Stimulated activated CD4-positive, alpha-beta T cell treated with anti-CD3 and anti-CD28 coated beads, Interleukin-12 subunit alpha, Interleukin-12 subunit beta, amount 100 ng/mL, for 48 hours (primary cell): Measurements from ENCODE around the gene OR2H2.

Experiments
- DNase-seq, 3 donors: peaks; one replicate each; pipeline ENCODE4 v3.0.0-alpha.2; 2020; ENCODE audit warnings: low read depth in 2 of 3, low spot score in 1 of 3

OR2H2 gene

GRCh38 chr6:29584821-29585220 lies at the start of gene OR2H2:
Gene OR2H2, plus strand, starts transcription at chr6:29585121. Its CDS starts 2,824 bp downstream, at chr6:29587945.
- no peak for DNase-seq

GRCh38 chr6:29537714-29538403 lies 47.1 kb upstream of the OR2H2 start:
- DNase-seq = no peak

DNA sequence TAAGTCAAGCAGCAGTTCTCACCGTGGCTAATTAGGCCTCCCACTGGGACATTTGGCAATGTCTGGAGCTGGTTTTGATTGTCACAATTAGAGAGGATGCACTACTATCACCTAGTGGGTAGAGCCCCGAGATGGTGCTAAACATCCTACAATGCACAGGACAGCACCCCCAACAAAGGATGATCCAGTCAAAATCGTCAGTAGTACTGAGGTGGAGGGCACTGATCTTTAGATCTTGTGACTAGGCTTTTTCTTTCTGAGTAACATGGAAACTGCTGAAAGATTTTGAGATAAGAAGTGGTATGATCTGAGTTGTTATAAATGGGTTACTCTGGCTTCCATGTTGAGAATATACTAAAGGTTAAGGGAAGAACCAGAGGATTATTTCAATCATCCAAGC lies 37.3 kb upstream of the OR2H2 start:
- DNase-seq = no peak

GRCh38 chr6:29552512-29553051 lies 32.3 kb upstream of the OR2H2 start:
- DNase-seq = peak in 1 of 3 donors; percentile 41

GRCh38 chr6:29553268-29554057 lies 31.5 kb upstream of the OR2H2 start:
- peak in 1 of 3 donors; percentile 11 for DNase-seq

- no peak for DNase-seq
Measured at GRCh38 chr6:29554764-29555163, 30.2 kb upstream of the OR2H2 start.

DNA sequence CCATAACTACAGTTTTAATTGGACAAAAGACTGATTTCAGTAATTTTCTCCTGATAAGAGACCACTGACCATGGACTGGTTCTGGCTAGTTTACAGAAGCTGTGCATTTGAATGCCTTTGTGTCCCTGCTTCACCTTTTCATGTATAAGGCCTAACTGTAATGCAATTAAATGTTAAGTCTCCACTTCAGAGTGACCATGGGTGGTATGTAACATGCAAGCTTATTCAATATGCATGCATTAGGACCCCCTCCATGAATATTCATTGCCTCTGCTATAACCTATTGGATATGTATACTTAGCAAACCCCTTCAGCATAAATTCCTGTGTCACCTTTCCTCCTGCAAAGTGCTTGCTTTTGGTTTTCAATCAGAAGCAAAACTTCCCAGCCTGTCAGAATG lies 27.6 kb upstream of the OR2H2 start:
- no peak for DNase-seq

DNA sequence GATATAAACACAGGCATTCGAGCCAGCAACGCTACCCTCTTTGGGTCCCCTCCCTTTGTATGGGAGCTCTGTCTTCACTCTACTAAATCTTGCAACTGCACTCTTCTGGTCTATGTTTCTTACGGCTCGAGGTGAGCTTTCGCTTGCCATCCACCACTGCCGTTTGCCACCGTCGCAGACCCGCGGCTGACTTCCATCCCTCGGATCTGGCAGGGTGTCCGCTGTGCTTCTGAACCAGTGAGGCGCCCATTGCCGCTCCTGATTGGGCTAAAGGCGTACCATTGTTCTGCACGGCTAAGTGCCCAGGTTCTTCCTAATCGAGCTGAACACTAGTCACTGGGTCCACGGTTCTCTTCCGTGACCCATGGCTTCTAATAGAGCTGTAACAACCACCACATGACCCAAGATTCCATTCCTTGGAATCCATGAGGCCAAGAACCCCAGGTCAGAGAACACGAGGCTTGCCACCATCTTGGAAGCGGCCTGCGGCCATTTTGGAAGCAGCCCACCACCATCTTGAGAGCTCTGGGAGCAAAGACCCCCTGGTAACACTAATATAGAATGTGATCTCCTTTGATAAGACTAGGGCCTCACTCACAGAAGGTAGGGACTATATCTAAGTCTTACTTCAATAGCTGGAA lies 26.4 kb upstream of the OR2H2 start:
- no peak for DNase-seq

DNA sequence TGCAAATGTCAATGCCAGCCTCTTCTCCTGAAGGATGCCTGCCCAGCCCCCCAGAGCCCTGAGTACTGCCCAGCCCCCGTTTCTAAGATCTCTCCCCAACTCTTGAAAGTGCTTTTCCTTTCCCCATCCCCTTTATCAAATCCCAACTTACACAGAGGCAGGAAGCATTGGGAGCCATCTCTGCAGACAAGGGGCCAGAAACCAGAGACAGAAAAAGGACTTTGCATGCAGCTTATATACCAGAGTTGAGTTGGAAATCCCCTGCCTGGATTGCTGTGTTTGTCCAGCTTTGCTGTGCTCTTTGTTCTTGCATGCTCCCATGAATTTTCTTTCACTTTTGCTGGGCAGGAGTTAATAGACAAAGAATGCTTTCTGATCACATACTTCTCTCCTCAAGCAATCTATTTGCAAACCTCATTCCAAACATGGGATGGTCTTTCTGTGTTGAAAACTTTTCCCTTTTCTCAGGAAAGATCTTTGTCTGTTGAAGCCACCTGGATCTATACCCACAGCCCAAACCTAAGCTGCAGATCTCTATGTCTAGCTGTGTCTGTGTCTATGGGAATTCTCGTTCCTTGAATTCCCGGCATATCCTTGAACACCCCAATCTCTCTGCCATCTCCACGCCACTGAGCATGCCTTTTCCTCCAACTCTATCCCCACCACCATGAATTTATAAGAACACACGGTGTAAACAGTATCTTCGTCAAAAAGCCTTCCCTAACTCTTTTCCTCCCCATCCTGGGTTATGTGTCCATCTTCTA lies 25.2 kb upstream of the OR2H2 start, which contains the start of gene UBD:
Gene UBD, minus strand, starts transcription at position 209 of the 764 bp plus-strand sequence. Its CDS starts 31 bp downstream, at position 178.
- DNase-seq = no peak

DNA sequence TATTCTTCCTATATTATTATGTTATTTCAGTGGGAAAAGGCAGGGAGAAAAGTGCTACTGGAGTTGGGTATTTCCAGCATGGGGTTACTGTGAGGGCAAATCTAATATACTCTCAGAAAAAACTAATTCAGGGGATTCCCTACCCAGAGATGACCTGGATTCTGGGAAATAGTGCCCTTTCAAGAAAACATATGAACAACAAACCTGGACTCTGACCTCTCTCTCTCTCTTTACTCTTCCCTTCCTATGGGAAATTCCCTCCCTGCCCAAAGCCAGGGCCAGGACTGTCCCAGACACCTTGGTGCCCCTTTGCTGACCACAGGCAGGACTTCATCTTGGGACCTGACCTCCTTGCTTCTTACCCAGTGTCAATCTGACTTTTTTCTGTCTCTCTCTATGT lies 23.8 kb upstream of the OR2H2 start:
- DNase-seq = no peak

DNA sequence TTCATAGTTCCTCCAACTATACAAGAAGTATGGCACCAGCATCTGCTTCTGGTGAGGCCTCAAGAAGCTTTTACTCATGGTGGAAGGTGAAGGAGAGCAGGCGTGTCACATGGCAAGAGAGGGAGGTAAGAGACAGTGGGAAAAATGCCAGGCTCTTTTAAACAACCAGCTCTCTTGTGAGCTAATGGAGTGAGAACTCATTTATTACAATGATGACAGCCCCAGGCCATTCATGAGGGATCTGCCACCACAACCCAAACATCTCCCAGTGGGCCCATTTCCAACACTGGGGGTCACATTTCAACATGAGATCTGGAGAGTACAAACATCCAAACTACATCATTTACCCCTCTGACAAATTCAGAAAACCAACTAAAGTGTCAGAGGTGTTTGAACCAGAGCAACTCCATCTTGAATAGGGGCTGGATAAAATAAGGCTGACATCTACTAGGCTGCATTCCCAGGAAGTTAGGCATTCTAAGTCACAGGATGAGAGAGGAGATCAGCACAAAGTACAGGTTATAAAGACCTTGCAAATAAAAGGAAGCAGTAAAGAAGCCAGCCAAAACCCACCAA lies 23.2 kb upstream of the OR2H2 start:
- no peak for DNase-seq

DNA sequence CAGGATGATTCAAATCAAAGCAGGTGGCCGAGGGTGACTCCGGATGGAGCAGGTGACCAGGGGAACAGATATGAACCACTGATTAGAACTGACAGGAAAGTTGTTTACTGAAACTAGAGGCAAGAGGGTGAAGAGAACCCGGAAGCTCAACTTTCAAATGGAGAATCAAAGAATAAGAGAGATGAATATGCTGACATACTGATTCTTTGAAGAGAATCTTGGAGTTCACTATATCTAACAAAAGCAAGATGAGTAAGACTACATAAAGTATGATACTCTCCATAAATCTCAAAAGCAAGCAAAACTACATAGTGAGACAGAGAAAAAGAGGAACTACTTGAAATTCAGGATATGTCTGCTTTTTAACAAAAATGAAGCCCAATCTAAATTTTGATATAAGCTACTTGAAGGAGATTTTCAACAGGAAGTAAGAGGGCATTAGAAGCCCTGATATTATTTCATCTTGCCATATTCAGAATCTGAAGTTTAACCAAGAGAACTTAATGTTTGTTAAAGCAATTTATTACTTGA lies 21.4 kb upstream of the OR2H2 start:
- DNase-seq = no peak

- no peak for DNase-seq
Measured at GRCh38 chr6:29564875-29565274, 20.0 kb upstream of the OR2H2 start.

DNA sequence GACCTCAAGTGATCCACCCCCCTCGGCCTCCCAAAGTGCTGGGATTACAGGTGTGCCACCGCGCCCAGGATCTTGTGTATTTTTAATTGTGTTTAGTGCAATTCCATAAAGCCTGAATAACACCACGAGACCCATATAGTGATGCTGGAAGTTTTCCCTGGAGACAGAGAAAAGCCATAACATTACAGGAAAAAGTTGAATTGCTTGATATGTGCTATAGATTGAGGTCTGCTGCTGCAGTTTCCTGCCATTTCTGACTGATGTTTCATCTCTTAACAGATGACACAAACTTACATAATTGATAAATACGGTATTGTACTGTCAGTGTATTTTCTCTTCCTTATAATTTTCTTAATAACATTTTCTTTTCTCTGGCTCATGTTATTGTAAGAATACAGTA lies 18.1 kb upstream of the OR2H2 start:
- no peak for DNase-seq

- DNase-seq = no peak
Measured at GRCh38 chr6:29567541-29567940, 17.4 kb upstream of the OR2H2 start.

- no peak for DNase-seq
Measured at GRCh38 chr6:29567991-29568390, 16.9 kb upstream of the OR2H2 start.

DNA sequence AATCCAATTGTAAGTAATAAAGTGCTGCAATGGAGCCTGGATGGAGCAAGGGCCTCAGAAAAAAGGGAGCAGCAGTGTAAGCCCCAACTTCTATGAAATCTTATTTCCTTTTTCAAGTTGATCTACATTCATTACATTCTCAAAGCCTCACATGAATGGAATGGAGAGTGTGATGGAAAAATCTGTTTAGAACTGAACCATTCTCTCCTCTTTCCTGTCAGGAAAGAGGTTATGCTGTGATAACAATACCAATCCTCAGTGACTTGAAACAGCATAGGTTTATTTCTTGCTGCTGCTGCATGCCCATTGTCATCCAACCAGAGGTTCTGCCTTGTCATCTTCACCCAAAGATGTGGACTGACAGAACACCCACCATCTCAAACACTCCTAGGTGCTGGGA lies 8.9 kb upstream of the OR2H2 start:
- no peak for DNase-seq

- DNase-seq = no peak
Measured at GRCh38 chr6:29577544-29577943, 7.4 kb upstream of the OR2H2 start.

DNA sequence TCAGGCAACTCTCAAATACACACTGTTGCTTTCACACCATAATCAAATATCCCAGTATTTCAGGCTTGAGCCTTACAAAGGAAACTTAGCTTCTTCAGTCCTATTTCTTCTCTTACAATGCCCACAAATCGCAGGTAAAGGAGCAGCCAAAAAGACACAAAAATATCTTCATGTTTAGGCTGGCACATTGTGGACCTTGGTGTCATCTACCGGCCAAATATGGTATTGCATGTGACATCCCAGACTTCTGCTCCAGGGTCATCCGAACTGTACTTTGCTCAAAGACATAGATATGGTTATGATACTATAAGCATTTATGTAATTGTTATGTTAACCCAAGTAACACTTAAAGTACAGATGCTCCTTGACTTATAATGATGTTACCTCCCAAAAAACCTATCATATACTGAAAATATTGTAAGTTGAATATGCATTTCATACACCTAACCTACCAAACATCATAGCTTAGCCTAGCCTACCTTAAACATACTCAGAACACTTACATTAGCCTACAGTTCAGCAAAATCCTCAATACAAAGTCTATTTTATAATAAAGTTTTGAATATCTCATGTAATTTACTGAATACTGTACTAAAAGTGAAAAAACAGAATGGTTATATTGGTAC lies 4.6 kb downstream of the OR2H2 start:
- peak; percentile 6 to 67 (median 14) for DNase-seq
